ENCODE data around the gene SLC27A6. TPM values are rescaled to one million over a fixed set of nuclear protein-coding genes. Genes with fewer than 3 reads are reported as not detected.

SLC27A6 gene
- total and polyA plus RNA-seq, 2 of the 13 experiments (the other 11 are each of a cell fraction or from before 2014, with no cell fraction given): not detected

GRCh38 chr5:129078247-129078646 is 113.0 kb downstream of the SLC27A6 start (continued):
- TF ChIP-seq NFAT5 (CRISPR knock-in tag; IDR thresholded peaks at IDR 0.05) (no peak), MEF2D (CRISPR knock-in tag; IDR thresholded peaks at IDR 0.05) (no peak), E2F2 (CRISPR knock-in tag; IDR thresholded peaks at IDR 0.05; ENCODE audit: borderline replicate concordance) (no peak)

GRCh38 chr5:129078660-129079059 is 113.4 kb downstream of the SLC27A6 start:
- Histone ChIP-seq H3K4me3 (replicated peaks in 1 of 3; ENCODE audit: insufficient read depth in 1 of 3, low read depth in 2 of 3, low read length in 3 of 3) (no peak overlapping the region), H3K36me3 (replicated peaks in 1 of 2; ENCODE audit: control insufficient read depth in 1 of 2, insufficient read depth in 2 of 2, low read length in 2 of 2) (no peaks in the 10 kb centered on the region), H4K20me1 (ENCODE audit: insufficient read depth, low read length) (no peaks in the 10 kb centered on the region), H3K27ac (ENCODE audit: extremely low read length, insufficient read depth, low read length) (no peak overlapping the region), H3K4me1 (ENCODE audit: insufficient read depth, low read length) (no peaks in the 10 kb centered on the region), H3K79me2 (ENCODE audit: insufficient read depth, low read length) (no peaks in the 10 kb centered on the region), H3K27me3 (ENCODE audit: control insufficient read depth in 1 of 2, insufficient read depth in 2 of 2, low read length in 2 of 2) (no peaks in the 10 kb centered on the region), H3K9me3 (ENCODE audit: low read length) (no peaks in the 10 kb centered on the region), H3K4me2 (ENCODE audit: low read depth, low read length) (no peak overlapping the region), H2AFZ (ENCODE audit: low read length) (no peak overlapping the region), H3K9ac (ENCODE audit: insufficient read depth, low read depth, low read length) (no peak overlapping the region)
- intact Hi-C loops (cut with micrococcal nuclease; ENCODE audit: unreplicated experiment): no loop called here
- no TSS peak for BruUV-seq (replicated peaks)
- DNase-seq (ENCODE audit: low spot score) (no peak), ATAC-seq (no peak), FAIRE-seq (no peak)
- WGBS (ENCODE audit: low lambda C conversion rate): 0% methylated on average over 3 of the region's 3 CpGs
- in situ Hi-C loops (cut with HindIII; ENCODE audit: extremely low pct_ligation_motif_present, low pct_unique_long_range_greater_than_20kb): loop anchor here (25.0 kb wide), 1 partner anchor 1516 kb away; no protein-coding TSS in a partner anchor
- POLR2A ChIA-PET: no interaction called here
- CTCF ChIA-PET (ENCODE audit: low intra/inter-chr PET ratio, low total read pairs): no interaction called here
- TF ChIP-seq PHF8 (CRISPR knock-in tag; IDR thresholded peaks at IDR 0.05): no peak
- TF ChIP-seq ZNF879 (CRISPR knock-in tag; IDR thresholded peaks at IDR 0.05): no peak
- no peak for TF ChIP-seq ZNF451 (CRISPR knock-in tag; IDR thresholded peaks at IDR 0.05)
- no peak for TF ChIP-seq SIX1 (CRISPR knock-in tag; IDR thresholded peaks at IDR 0.05; ENCODE audit: borderline replicate concordance)
- TF ChIP-seq ZNF574 (CRISPR knock-in tag; IDR thresholded peaks at IDR 0.05): no peak
- no peak for TF ChIP-seq MYPOP (CRISPR knock-in tag; IDR thresholded peaks at IDR 0.05)
- no peak for TF ChIP-seq ELF1 (CRISPR knock-in tag; IDR thresholded peaks at IDR 0.05)
- TF ChIP-seq ZNF549 (CRISPR knock-in tag; IDR thresholded peaks at IDR 0.05): no peak
